Ascending aorta (tissue), 2 donors: ENCODE data around the gene KIT. TPM values are rescaled to one million over a fixed set of nuclear protein-coding genes. Genes with fewer than 3 reads are reported as not detected.

Experiments used
- DNase-seq, 2 donors: peaks; one replicate each; pipeline ENCODE4 v3.0.0-alpha.2; 2019; ENCODE audit warnings: low spot score in 2 of 2
- H3K27ac ChIP-seq, 2 donors: fragments of 200-600 bp; sonication (generic); one replicate each; pipeline ENCODE4 v1.5.1; 2016 to 2017; ENCODE audit warnings: mild to moderate bottlenecking in 1 of 2
- H3K27me3 ChIP-seq: fragments of 200-600 bp; sonication (generic); one replicate; pipeline ENCODE4 v1.5.1; 2017
- H3K36me3 ChIP-seq, 2 donors: fragments of 200-600 bp; sonication (generic); one replicate each; pipeline ENCODE4 v1.5.1; 2016
- H3K4me1 ChIP-seq, 2 donors: fragments of 200-600 bp; sonication (generic); one replicate each; pipeline ENCODE4 v1.5.1; 2016 to 2017; ENCODE audit warnings: mild to moderate bottlenecking in 1 of 2
- H3K4me3 ChIP-seq, 2 donors: fragments of 200-600 bp; sonication (generic); one replicate each; pipeline ENCODE4 v1.5.1; 2016 to 2017; ENCODE audit warnings: mild to moderate bottlenecking in 1 of 2
- H3K9me3 ChIP-seq, 2 donors: fragments of 200-600 bp; sonication (generic); one replicate each; pipeline ENCODE4 v1.5.1; 2016
- intact Hi-C: fragments of 100-400 bp; cut with DNase I; formaldehyde crosslinking; loops from one replicate; pipeline ENCODE4 v1.15.1; 2023
- total RNA-seq: library from RNA; depleted of rRNA; stranded (reverse); fragments of >200 nt; gene quantifications from one replicate; pipeline ENCODE4 v1.1.0, GENCODE V29; 2016
- TF ChIP-seq, protein P1 (sequence below), 3 experiments: fragments of 200-600 bp in 2 of 3; fragments of 450-650 bp in 1 of 3; sonication (generic) in 2 of 3; IDR thresholded peaks; one replicate each; pipeline ENCODE4 v1.5.1; 2016 to 2019; ENCODE audit warnings: antibody characterized with exemption in 3 of 3, mild to moderate bottlenecking in 1 of 3, moderate library complexity in 1 of 3

KIT gene
- total RNA-seq, 1 donor from 2014 or later, result not detected

DNA sequence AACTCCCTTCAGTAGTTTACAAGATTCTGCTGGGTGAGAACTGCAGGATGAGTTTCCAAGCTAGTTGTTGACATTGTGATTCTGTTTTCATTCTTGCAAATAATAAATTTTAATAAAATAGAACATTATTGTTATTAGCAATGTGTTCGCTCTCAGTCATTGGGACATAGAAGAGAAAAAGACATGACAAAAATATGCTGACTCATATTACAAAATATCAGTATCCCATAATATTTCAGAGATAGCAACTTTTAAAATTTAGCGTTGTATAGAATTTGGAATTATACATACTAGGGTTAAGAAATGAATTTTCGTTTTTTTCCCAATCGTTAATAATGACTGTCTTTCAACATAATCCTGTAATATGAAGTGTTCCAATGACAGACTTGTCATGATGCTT lies 45.4 kb downstream of the KIT start:
- H3K36me3 ChIP-seq, result no peaks in the 10 kb centered on the region
- DNase-seq, result no peak
- H3K27me3 ChIP-seq, result no peaks in the 10 kb centered on the region
- no peaks in the 10 kb centered on the region for H3K9me3 ChIP-seq
- TF ChIP-seq, protein P1, sequence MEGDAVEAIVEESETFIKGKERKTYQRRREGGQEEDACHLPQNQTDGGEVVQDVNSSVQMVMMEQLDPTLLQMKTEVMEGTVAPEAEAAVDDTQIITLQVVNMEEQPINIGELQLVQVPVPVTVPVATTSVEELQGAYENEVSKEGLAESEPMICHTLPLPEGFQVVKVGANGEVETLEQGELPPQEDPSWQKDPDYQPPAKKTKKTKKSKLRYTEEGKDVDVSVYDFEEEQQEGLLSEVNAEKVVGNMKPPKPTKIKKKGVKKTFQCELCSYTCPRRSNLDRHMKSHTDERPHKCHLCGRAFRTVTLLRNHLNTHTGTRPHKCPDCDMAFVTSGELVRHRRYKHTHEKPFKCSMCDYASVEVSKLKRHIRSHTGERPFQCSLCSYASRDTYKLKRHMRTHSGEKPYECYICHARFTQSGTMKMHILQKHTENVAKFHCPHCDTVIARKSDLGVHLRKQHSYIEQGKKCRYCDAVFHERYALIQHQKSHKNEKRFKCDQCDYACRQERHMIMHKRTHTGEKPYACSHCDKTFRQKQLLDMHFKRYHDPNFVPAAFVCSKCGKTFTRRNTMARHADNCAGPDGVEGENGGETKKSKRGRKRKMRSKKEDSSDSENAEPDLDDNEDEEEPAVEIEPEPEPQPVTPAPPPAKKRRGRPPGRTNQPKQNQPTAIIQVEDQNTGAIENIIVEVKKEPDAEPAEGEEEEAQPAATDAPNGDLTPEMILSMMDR (IDR thresholded peaks at IDR 0.05), result no peak
- intact Hi-C loops, result no loop called here
- no peak overlapping the region for H3K4me3 ChIP-seq
- H3K27ac ChIP-seq, result no peak overlapping the region
- H3K4me1 ChIP-seq, result no peaks in the 10 kb centered on the region

DNA sequence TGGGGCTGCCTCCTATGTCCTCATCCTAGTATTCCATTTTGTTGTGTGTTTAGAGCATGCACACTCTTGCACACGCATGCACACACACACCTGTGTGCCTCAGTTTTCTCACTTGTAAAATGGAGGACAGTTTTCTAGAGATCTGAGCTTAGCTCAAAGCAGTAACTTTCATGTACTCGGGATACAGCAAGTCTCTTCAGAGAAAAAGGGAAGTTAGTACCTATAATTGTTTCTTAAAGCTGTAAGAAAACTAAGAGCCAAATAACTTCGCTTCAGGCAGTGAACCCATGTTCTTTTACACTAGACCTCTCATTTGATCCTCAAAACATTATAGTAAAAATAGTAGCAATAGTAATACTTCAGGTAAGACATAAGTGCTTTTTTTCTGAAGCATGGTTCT lies 49.6 kb downstream of the KIT start:
- TF ChIP-seq, protein P1 (IDR thresholded peaks at IDR 0.05), result no peak
- H3K36me3 ChIP-seq, result no peaks in the 10 kb centered on the region
- H3K27me3 ChIP-seq, result no peaks in the 10 kb centered on the region
- no peak overlapping the region for H3K27ac ChIP-seq
- intact Hi-C loops, result no loop called here
- no peak for DNase-seq
- no peak overlapping the region for H3K4me3 ChIP-seq
- H3K4me1 ChIP-seq, result no peaks in the 10 kb centered on the region
- H3K9me3 ChIP-seq, result no peaks in the 10 kb centered on the region

DNA sequence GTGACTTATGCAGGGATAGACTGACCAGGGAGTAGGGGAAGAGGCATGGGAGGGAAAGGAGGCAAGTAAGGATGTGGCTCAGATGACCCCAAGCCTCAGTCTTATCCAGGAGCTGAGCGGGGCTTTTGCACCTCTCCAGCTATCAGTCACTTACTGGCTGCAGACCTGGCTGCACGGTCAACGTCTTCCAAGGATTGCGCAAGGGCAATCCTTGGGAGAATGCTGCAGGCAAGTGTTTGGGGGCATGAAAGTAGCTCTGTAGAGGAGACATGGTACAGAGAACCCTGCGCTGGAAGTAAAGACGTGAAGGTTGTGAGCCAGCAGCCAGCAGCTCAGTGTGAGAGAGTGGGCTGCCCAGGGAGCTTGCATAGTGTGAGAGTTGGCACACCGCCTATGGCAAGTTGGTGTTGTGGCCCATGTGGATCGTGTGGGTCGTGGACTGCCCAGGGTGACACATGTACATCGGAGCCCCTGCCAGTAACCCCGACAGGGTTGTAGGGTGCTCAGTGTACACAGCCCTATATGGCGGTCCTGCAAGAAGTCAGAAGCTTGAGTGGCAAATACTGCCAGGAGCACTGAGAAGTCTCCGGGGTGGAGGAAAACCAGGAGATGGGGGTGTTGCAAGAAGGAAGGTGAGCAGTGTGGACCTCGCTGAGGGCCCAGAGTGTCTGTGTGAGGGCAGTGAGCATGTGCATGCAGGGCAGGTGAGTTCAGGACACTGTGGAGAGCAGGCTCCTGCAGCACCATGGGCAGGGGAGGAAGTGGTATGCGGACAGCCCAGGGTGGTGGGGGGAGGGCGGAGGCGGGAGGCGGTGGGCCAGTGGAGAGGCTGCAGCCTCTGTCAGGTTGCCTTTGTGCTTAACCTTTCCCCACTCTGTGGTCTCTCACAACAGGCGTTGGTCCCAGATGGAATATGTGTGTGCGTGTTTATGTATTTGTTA lies 50.9 kb downstream of the KIT start:
- Histone ChIP-seq H3K4me1 (no peaks in the 10 kb centered on the region), H3K27ac (no peak overlapping the region), H3K36me3 (no peaks in the 10 kb centered on the region), H3K4me3 (no peak overlapping the region), H3K27me3 (no peaks in the 10 kb centered on the region), H3K9me3 (no peaks in the 10 kb centered on the region)
- no peak for DNase-seq
- intact Hi-C loops, result no loop called here
- TF ChIP-seq, protein P1 (IDR thresholded peaks at IDR 0.05), result no peak

DNA sequence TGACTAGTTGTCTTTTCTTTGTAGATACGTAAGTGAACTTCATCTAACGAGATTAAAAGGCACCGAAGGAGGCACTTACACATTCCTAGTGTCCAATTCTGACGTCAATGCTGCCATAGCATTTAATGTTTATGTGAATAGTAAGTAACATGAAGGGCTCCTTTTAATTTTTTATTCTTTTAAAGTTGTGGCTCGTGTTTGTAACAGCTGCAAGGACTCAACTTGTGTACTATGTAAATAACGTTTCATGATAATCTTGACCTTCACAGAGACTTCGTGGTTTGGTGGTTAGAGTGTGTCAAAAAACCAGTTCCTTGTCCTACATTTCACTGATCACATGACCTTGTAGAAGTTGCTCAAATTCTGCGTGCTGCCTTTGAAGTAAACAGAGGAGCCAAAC lies 51.6 kb downstream of the KIT start:
- Histone ChIP-seq H3K9me3 (no peaks in the 10 kb centered on the region), H3K27me3 (no peaks in the 10 kb centered on the region), H3K4me1 (no peaks in the 10 kb centered on the region), H3K27ac (no peak overlapping the region), H3K36me3 (no peaks in the 10 kb centered on the region), H3K4me3 (no peak overlapping the region)
- TF ChIP-seq, protein P1 (IDR thresholded peaks at IDR 0.05), result no peak
- DNase-seq, result no peak
- intact Hi-C loops, result no loop called here

DNA sequence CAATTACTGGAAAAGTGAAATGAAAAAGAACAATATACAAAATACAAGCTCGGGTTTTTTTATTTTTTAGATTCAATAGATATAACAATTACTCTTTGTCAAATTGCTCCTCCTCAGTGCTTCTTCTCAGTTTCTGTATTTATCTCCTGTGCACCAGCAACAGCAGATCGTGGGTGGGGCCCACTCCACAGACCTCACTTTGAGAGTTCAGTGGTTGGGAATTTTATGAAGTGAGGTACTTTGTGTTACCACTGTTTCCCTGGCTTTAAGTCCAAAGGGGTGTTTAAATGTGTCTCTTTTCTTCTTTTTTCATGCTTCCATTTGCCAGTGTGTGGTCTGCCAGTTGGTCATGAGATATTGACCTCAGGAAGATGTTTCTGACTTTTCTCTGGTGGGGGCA lies 54.4 kb downstream of the KIT start:
- no peaks in the 10 kb centered on the region for H3K4me1 ChIP-seq
- no peaks in the 10 kb centered on the region for H3K9me3 ChIP-seq
- no peak overlapping the region for H3K4me3 ChIP-seq
- H3K36me3 ChIP-seq, result no peaks in the 10 kb centered on the region
- H3K27ac ChIP-seq, result no peak overlapping the region
- DNase-seq, result no peak
- intact Hi-C loops, result no loop called here
- no peaks in the 10 kb centered on the region for H3K27me3 ChIP-seq
- TF ChIP-seq, protein P1 (IDR thresholded peaks at IDR 0.05), result no peak
